GM23338 (cell line): ENCODE data around the gene ATP2A3.

Source experiments
- CREB1 ChIP-seq: fragments of 250-450 bp; sonication (Bioruptor Pico); IDR thresholded peaks from 2 replicates; pipeline ENCODE4 v1.5.0; 2020; ENCODE audit warnings: low read depth, mild to moderate bottlenecking, moderate library complexity
- EZH2 ChIP-seq: fragments of 200-600 bp; sonication (generic); IDR thresholded peaks from one replicate; pipeline ENCODE4 v1.8.0; 2017; ENCODE audit warnings: antibody characterized with exemption, mild to moderate bottlenecking, low read depth; ENCODE audit not compliant: unreplicated experiment
- EZH2phosphoT487 ChIP-seq: fragments of 200-600 bp; sonication (generic); IDR thresholded peaks from one replicate; pipeline ENCODE4 v1.8.1; 2018; ENCODE audit warnings: antibody characterized with exemption; ENCODE audit not compliant: unreplicated experiment
- POLR2AphosphoS5 ChIP-seq: IDR thresholded peaks from 2 replicates; pipeline ENCODE4 v1.6.1; 2016; ENCODE audit warnings: antibody characterized with exemption, low read depth
- TF ChIP-seq, protein P1 (sequence below), 2 experiments: fragments of 200-600 bp in 1 of 2; sonication (generic) in 1 of 2; conservative IDR thresholded peaks; 2 replicates each; pipeline versions ENCODE4 v1.5.1 to v1.6.1; 2016 to 2017; ENCODE audit warnings: antibody characterized with exemption in 2 of 2, low read depth in 2 of 2, mild to moderate bottlenecking in 2 of 2, moderate library complexity in 1 of 2
- TF ChIP-seq, protein P2 (sequence below): IDR thresholded peaks from one replicate; pipeline ENCODE4 v1.6.1; 2018; ENCODE audit warnings: antibody characterized with exemption; ENCODE audit not compliant: unreplicated experiment

GRCh38 chr17:3970668-3971067 is 6.4 kb upstream of the ATP2A3 start:
- TF ChIP-seq EZH2phosphoT487 (no peak), EZH2 (no peak), POLR2AphosphoS5 (no peak), CREB1 (CRISPR knock-in tag) (no peak)
- TF ChIP-seq, protein P1, sequence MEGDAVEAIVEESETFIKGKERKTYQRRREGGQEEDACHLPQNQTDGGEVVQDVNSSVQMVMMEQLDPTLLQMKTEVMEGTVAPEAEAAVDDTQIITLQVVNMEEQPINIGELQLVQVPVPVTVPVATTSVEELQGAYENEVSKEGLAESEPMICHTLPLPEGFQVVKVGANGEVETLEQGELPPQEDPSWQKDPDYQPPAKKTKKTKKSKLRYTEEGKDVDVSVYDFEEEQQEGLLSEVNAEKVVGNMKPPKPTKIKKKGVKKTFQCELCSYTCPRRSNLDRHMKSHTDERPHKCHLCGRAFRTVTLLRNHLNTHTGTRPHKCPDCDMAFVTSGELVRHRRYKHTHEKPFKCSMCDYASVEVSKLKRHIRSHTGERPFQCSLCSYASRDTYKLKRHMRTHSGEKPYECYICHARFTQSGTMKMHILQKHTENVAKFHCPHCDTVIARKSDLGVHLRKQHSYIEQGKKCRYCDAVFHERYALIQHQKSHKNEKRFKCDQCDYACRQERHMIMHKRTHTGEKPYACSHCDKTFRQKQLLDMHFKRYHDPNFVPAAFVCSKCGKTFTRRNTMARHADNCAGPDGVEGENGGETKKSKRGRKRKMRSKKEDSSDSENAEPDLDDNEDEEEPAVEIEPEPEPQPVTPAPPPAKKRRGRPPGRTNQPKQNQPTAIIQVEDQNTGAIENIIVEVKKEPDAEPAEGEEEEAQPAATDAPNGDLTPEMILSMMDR (conservative IDR thresholded peaks at IDR 0.05; ENCODE audit: low read depth in 2 of 2): no peak
- TF ChIP-seq, protein P2, sequence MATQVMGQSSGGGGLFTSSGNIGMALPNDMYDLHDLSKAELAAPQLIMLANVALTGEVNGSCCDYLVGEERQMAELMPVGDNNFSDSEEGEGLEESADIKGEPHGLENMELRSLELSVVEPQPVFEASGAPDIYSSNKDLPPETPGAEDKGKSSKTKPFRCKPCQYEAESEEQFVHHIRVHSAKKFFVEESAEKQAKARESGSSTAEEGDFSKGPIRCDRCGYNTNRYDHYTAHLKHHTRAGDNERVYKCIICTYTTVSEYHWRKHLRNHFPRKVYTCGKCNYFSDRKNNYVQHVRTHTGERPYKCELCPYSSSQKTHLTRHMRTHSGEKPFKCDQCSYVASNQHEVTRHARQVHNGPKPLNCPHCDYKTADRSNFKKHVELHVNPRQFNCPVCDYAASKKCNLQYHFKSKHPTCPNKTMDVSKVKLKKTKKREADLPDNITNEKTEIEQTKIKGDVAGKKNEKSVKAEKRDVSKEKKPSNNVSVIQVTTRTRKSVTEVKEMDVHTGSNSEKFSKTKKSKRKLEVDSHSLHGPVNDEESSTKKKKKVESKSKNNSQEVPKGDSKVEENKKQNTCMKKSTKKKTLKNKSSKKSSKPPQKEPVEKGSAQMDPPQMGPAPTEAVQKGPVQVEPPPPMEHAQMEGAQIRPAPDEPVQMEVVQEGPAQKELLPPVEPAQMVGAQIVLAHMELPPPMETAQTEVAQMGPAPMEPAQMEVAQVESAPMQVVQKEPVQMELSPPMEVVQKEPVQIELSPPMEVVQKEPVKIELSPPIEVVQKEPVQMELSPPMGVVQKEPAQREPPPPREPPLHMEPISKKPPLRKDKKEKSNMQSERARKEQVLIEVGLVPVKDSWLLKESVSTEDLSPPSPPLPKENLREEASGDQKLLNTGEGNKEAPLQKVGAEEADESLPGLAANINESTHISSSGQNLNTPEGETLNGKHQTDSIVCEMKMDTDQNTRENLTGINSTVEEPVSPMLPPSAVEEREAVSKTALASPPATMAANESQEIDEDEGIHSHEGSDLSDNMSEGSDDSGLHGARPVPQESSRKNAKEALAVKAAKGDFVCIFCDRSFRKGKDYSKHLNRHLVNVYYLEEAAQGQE: no peak
